GM18951 (cell line): ENCODE measurements around the gene TREM1.
"Not testable (repeated sequence)": the region's sequence is repeated elsewhere in the genome, so short reads cannot be mapped to it uniquely, and the experiment has no call there.

Source experiments
- POLR2A ChIP-seq: IDR thresholded peaks from 4 replicates; pipeline ENCODE4 v1.6.1; 2011; ENCODE audit warnings: mild to moderate bottlenecking; ENCODE audit not compliant: insufficient read length, insufficient read depth; ENCODE audit errors: extremely low read depth
- in situ Hi-C: fragments of 300-500 bp; cut with MboI; formaldehyde crosslinking; loops from one replicate; pipeline ENCODE4 v1.12.0; 2022; ENCODE audit warnings: low sequenced_read_pairs, mixed read lengths, inconsistent platforms; ENCODE audit not compliant: unreplicated experiment

The TREM1 gene

DNA sequence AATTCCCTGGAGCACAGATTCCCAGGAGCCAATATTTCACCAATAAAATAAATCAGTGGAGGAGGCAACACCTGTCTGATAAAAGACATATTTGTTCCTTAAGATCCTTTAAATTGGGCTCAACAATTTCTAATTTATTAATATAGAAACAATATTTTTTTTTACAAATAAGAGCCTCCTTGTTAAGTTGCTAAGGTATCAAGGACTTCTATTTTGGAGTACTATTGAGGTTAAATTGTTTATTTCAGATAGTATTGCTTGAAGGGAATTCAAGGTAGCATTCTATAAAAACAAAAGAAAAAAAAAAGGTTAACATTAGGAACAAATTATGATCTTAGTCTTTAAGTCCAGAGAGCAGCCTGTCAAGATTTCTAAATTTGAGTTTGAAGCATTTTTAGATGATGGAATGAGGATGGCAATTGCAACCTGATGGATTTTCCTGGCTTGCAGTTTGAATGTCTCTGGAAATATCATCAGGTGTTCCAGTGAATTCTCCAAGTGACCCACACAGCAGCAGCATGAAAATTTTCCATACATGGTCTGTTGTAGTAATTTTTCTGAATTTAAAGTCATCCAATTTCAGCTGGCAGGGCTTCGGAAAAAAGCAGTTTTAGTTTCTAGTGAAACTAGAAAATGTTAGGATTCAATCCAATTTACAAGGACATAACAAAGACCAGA is 29.6 kb upstream of the TREM1 start:
- no peak for TF ChIP-seq POLR2A
- in situ Hi-C loops = no loop called here

DNA sequence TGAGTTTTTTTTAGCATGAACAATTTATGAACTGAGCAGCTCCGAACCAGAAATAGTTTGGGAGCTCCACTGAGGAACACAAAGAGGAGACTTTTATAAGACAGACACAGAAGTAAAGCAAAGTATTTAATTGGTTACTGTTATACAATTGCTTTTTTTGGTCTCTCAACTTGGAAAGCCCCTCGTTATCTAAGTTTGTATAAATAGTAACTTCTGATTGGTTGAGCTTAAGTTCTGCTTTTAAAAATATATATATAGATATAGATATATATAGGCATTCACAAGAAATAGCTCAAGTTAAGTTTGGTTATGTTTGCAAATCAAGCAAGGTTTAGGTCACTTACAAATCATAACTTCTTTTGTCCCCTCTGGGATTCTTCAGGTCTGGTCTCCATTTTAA is 28.7 kb upstream of the TREM1 start:
- in situ Hi-C loops = no loop called here
- TF ChIP-seq POLR2A = no peak

DNA sequence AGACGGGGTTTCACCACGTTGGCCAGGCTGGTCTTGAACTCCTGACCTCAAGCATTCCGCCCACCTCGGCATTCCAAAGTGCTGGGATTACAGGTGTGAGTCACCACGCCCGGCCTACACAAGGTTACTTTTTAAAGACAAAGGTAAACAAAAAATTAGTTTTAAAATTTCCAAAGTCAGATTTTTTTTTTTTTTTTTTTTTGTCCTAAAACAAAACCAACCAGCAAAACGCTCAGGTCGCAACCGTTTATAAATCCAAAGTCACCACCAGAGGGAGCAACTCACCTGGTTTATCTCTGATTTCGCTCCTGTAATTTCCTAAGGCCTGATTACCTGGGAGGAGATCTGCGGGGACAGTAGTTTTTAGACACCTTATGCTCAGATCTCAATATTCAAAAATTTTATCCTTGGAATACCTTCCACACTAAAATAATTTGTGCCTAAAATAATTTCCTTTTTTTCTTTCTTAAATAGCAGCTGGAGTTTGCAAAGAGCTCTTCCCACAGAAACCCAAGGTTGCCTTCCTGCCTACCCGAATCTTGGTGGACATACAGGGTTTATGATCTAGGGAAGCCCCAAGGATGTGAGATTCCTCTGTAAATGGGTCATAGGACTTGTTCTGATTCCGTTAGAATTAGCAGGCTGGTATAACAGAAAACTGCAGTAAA is 19.8 kb upstream of the TREM1 start:
- no peak for TF ChIP-seq POLR2A
- in situ Hi-C loops = no loop called here

DNA sequence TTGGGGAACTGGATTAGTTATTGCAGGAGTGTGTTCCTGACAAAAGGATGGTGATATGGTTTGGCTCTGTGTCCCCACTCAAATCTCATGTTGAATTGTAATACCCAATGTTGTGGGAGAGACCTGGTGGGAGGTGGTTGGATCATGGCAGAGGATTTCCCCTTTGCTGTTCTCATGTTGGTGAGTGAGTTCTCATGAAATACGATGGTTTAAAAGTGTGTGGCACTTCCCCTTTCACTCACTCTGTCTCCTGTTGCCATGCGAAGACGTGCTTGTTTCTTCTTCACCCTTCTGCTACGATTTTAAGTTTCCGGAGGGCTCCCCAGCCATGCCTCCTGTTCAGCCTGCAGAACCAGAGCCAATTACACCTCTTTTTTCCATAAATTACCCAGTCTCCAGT is 16.2 kb upstream of the TREM1 start:
- no peak for TF ChIP-seq POLR2A
- in situ Hi-C loops = no loop called here

DNA sequence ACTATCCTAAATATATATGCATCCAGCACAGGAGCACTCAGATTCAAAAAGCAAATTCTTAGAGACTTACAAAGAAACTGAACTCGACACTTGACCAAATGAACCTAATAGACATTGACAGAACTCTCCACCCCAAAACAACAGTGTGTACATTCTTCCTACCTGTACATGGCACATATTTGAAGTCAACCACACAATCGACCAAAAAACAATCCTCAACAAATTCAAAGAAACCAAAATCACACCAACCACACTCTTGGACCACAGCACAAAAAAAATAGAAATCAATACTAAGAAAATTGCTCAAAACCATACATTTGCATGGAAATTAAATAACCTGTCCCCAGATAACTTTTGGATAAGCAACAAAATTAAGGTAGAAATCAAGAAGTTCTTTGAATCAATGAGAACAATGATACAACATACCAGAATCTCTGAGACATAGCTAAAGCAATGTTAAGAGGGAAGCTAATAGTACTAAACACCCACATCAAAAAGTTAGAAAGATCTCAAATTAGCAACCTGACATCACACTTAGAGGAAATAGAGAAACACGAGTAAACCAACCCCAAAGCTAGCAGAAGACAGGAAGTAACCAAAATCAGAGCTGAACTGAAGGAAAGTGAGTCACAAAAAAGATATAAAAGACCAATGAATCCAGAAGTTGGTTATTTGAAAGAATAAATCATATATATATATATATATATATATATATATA is 12.5 kb upstream of the TREM1 start:
- TF ChIP-seq POLR2A = no peak
- in situ Hi-C loops = no loop called here

DNA sequence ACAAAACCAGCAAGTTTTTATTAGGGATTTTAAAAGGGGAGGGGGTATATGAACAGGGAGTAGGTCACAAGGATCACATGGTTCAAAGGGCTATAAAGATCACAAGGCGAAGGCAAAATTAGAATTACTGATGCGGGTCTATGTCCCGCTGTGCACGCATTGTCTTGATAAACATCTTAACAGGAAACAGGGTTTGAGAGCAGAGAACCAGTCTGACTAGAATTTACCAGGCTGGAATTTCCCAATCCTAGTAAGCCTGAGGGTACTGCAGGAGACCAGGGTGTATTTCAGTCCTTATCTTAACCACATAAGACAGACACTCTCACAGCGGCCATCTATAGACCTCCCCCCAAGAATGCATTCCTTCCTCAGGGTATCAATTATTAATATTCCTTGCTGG is 10.8 kb upstream of the TREM1 start:
- in situ Hi-C loops = not testable (repeated sequence)

DNA sequence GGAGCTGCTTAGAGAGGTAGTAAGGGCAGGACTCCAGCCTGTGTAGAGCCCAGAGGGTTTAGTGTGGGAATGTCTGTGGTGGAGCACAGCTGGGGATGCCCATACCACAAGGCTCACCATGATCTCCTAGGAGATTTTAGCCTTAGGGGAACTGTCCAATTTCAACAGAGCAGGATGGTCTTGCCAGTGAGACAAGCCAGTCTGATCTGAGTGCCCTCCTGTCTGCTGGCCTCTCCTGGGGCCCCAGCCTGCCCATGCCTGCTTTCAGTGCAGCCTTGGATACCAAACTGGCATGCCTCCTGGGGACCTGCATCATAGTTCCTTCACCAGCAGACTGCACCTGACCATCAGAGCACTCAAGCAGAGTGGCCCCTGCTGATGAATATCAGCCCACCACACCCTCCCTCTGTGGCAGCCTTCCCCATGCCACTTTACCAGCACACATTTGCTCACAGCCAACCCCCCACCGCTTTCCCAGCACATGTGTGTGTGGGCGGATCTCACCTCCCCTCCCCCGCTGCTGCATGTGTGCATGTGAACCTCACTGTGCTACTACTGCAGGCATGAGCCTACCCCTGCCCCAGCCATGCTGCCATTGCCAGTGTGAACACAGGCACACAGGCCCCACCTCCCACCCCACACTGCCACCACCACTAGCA is 7.9 kb upstream of the TREM1 start:
- no peak for TF ChIP-seq POLR2A
- in situ Hi-C loops = no loop called here

DNA sequence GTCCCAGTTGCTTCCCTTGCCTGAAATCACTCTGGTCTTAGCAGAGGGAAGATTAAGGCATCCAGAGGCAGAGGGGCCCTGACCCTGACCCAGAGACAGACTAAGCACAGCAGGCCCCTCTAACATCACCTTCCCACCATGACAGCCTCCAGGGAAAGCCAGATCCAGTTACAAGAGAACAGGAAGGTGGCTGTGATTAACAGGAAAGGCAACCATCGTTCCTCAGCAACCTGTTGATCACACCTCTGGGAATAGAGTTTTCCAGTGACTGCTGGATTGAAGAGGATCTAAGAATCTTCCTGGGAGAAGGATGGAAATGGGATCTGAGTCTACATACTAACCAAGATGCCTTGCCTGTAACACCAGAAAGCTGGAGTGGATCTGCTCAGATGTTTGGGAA is 5.2 kb upstream of the TREM1 start:
- TF ChIP-seq POLR2A = no peak
- in situ Hi-C loops = no loop called here

DNA sequence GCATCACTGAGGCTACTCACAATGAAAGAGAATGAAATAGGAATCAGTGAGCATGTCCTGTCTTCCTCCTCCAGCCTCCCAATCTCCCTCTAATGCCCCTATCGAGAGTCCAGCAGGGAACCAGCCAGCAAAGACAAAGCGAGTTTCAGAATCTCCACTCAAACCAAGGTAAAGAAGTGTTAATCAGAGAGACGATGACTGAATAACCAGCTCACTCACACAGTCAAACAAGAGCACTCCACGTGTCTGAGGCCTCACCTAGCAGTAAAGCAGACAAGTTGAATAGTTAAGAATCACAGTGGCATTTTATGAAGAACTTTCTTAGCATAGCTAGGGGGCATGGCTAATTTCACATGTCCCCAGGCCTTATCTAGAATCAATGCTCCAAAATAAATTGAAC is 3.3 kb upstream of the TREM1 start:
- TF ChIP-seq POLR2A = no peak
- in situ Hi-C loops = no loop called here

DNA sequence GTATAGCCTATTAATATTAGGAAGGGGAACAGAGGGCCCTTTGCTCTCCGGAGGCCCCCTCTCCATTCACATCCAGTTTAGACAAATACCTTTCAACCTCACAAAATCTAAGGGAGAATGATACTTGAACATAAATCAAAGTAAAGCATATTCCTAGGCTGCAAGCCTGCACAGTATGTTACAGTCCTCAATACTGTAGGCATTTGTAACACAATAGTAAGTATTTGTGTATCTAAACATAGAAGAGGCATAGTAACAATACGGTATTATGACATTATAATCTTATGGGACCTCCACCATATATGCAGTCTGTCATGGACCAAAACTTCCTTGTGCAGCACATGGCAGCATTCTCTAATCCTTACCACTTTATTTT is 2.3 kb upstream of the TREM1 start:
- in situ Hi-C loops = no loop called here
- TF ChIP-seq POLR2A = no peak

DNA sequence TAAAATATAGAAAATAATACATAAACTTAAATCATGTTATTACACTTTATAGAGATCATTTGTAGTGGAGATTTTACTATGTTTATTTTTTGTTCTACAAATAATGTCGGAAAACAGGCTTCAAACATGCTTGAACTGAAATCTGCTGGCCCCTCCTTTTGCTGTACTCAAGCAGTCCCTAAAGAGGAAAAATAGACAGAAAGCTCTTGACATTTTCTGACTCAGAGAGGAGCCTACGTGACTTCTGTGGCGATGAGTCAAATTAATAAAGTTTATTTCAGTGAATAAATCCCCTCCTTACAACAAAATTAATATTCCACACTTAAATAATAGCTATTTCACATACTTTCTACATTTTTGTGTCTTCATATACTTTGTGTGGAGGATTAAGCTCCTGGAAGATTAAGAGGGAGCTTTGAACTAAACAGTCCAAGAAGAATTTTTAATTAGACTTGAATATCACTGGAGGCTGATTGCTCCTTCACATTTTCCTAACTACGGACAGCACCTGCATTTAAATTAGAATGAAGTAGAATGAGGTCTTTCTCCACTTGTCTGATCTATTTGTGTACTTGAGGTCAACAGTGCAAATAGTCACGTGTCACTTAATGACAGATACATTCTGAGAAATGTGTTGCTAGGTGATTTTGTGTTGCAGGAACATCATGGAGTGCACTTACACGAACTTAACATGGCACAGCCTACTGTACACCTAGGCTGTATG is 1.7 kb upstream of the TREM1 start:
- in situ Hi-C loops = no loop called here
- TF ChIP-seq POLR2A = no peak

DNA sequence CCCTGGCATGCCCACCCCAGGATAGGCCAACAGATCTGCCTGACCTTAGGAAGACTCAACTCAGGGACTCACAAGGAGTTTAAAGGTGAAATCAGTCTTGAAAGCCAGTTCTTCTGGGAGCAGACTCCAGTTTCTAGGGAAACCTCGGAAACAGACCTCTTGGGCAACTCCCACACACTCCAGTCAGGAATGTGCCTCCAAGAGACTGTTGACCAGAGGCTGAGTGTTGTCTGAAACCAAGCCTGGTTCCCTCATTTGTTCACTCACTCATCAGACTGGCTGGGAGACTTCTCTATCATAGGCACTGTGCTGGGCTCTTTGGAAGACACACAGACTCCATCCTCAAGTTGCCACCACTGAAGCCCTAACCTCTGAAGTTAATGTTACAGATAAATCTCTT is 1.8 kb downstream of the TREM1 start:
- in situ Hi-C loops = no loop called here
- no peak for TF ChIP-seq POLR2A

DNA sequence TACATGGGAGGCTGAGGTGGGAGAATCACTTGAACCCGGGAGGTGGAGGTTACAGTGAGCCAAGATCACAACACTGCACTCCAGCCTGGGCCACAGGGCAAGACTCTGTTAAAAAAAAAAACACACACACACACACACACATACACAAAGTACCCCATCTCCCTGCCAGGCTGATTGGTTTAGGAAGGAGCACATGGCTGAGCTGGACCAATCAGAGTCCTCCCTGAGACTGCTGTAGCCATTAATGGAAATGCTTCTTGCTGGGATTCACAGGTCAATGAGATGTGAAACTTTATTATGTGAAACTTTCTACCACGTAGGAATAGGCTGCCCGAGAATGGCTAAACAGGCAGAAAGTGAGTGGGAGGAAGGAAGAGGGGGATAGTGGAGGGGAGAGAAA is 2.9 kb downstream of the TREM1 start:
- TF ChIP-seq POLR2A = no peak
- in situ Hi-C loops = no loop called here
